GM19099 (cell line): ENCODE data around the gene RNU2-63P.

ENCODE experiments used
- POLR2A ChIP-seq: IDR thresholded peaks from 3 replicates; pipeline ENCODE4 v1.6.1; 2011; ENCODE audit warnings: low read depth; ENCODE audit not compliant: insufficient read length; ENCODE audit errors: extremely low read depth

Gene RNU2-63P

GRCh38 chr2:88016086-88016959 is at the start of gene RNU2-63P:
Gene RNU2-63P (minus strand): TSS chr2:88016547.
- peak; percentile 98 for TF ChIP-seq POLR2A

- no peak for TF ChIP-seq POLR2A
Observed at GRCh38 chr2:88061295-88061694, 44.9 kb upstream of the RNU2-63P start.

GRCh38 chr2:88060907-88061275 is 44.5 kb upstream of the RNU2-63P start:
- no peak for TF ChIP-seq POLR2A

- TF ChIP-seq POLR2A, result no peak
Observed at GRCh38 chr2:88059979-88060906, 43.9 kb upstream of the RNU2-63P start.

GRCh38 chr2:88058191-88058590 is 41.8 kb upstream of the RNU2-63P start:
- no peak for TF ChIP-seq POLR2A

GRCh38 chr2:88057437-88057844 is 41.1 kb upstream of the RNU2-63P start:
- TF ChIP-seq POLR2A, result no peak

- TF ChIP-seq POLR2A, result peak; percentile 95
Observed at GRCh38 chr2:88055371-88056128, 39.2 kb upstream of the RNU2-63P start, which contains the start of gene KRCC1. Gene KRCC1 (minus strand): TSS chr2:88055783. CDS start chr2:88028563, 27,220 bp downstream.

GRCh38 chr2:88054782-88055370 is 38.5 kb upstream of the RNU2-63P start:
- TF ChIP-seq POLR2A, result no peak

GRCh38 chr2:88053934-88054781 is 37.8 kb upstream of the RNU2-63P start:
- no peak for TF ChIP-seq POLR2A

GRCh38 chr2:88053296-88053695 is 36.9 kb upstream of the RNU2-63P start:
- TF ChIP-seq POLR2A, result no peak

GRCh38 chr2:88051792-88052191 is 35.4 kb upstream of the RNU2-63P start:
- TF ChIP-seq POLR2A, result no peak

GRCh38 chr2:88049622-88050021 is 33.3 kb upstream of the RNU2-63P start:
- TF ChIP-seq POLR2A, result no peak

GRCh38 chr2:88048541-88048940 is 32.2 kb upstream of the RNU2-63P start:
- TF ChIP-seq POLR2A, result no peak

GRCh38 chr2:88042476-88042875 is 26.1 kb upstream of the RNU2-63P start:
- TF ChIP-seq POLR2A, result no peak
